Psoas muscle (tissue), 8 donors: ENCODE measurements around the gene UBE2H. TPM values are rescaled to one million over a fixed set of nuclear protein-coding genes. Genes with fewer than 3 reads are reported as not detected.

Experiments
- ATAC-seq, 4 donors: fragments of 200-7000 bp; cut with Tn5 transposase; one replicate each; pipeline ENCODE4 v1.9.1; 2020; ENCODE audit warnings: moderate library complexity in 3 of 4, mild to moderate bottlenecking in 2 of 4
- DNase-seq, 2 donors: peaks; one replicate each; pipeline ENCODE4 v3.0.0-alpha.2; 2020
- H3K27ac ChIP-seq: fragments of 200-600 bp; one replicate; pipeline ENCODE4 v1.8.0; 2022
- H3K27me3 ChIP-seq, 3 donors: fragments of 200-600 bp in 1 of 3; one replicate each; pipeline versions ENCODE4 v1.6.1 to v1.8.0; 2013 to 2022; ENCODE audit warnings: low read length in 2 of 3, mild to moderate bottlenecking in 2 of 3, moderate library complexity in 1 of 3; ENCODE audit not compliant: insufficient read depth in 3 of 3
- H3K36me3 ChIP-seq, 2 donors: fragments of 200-600 bp in 1 of 2; one replicate each; pipeline versions ENCODE4 v1.6.1 to v1.8.0; 2013 to 2022; ENCODE audit warnings: low read depth in 1 of 2, mild to moderate bottlenecking in 1 of 2, moderate library complexity in 1 of 2; ENCODE audit not compliant: insufficient read depth in 1 of 2
- H3K4me1 ChIP-seq: fragments of 200-600 bp; one replicate; pipeline ENCODE4 v1.8.0; 2022
- H3K4me3 ChIP-seq: fragments of 200-600 bp; one replicate; pipeline ENCODE4 v1.8.0; 2022; ENCODE audit warnings: mild to moderate bottlenecking
- H3K9me3 ChIP-seq: fragments of 200-600 bp; one replicate; pipeline ENCODE4 v1.8.0; 2022
- WGBS, 3 donors: extraction: QIAGEN DNeasy Blood & Tissue Kit; methylation state at CpG; one replicate each; pipeline versions ENCODE4 v1.1.6 to v1.1.7; 2013; 5-methylcytosine and 5-hydroxymethylcytosine counted together
- intact Hi-C, 2 donors: fragments of 100-400 bp; cut with DNase I; formaldehyde crosslinking; loops; one replicate each; pipeline versions ENCODE4 v1.11.0 to v1.14.2; 2022
- polyA plus RNA-seq, 3 donors: library from polyadenylated mRNA; stranded (reverse); fragments of 200-250 nt; gene quantifications; one replicate each; pipeline ENCODE4 v1.2.3, GENCODE V29; 2013
- total RNA-seq, 4 donors: library from RNA; stranded (reverse); fragmentation: NEBNext Ultra II Directional in 2 of 4; extraction: Animal tissue kit (Norgen Biotek cat#: 25700) in 2 of 4; gene quantifications; one replicate each; pipeline versions ENCODE4 v1.2.1 to v1.2.4, GENCODE V29; 2021 to 2023
- TF ChIP-seq, protein P1 (sequence below): fragments of 200-600 bp; IDR thresholded peaks from one replicate; pipeline ENCODE4 v1.8.0; 2022; ENCODE audit warnings: antibody characterized with exemption
- donor health status: healthy with polysubstance abuse.
- donor health status: DM: no; HTN: no; CAD: no; lungs with moderate emphysema.
- donor health status: Bipolar disorder and iron deficiency.
- donor health status: healthy.
- donor health status: DM: yes; HTN: yes; CAD: no.
- donor health status: DM: no; HTN: no; CAD: no.
- donor health status: DM: no; HTN: no; CAD: no.
- donor health status: DM: yes; HTN: yes; CAD: no.

UBE2H gene
- total and polyA plus RNA-seq, 7 donors, result 17.3 to 115 (median 77.3) TPM

DNA sequence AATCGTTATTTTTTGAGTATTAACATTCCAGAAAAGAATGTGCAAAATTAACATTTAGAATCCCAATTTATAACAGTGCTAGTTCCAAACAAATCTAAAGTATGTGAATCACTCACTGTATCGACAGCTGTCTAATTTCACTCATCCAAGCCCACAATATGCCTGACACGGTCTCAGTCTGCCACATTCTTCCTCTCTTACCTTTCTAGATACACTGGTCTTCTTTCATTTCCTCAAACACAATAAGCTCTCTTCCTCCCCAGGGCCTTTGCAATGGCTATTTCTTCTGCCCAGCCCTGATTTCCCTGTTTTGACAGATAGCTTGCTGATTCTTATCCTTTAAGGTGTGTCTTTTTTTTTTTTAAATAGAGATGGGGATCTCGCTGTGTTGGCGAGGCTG lies 48.8 kb downstream of the UBE2H start:
- ATAC-seq, result no peak
- DNase-seq, result no peak
- Histone ChIP-seq H3K9me3 (no peaks in the 10 kb centered on the region), H3K27ac (peak overlapping the region; percentile 26), H3K27me3 (no peaks in the 10 kb centered on the region), H3K4me3 (no peak overlapping the region), H3K4me1 (peaks cover 80% of the 10 kb centered on the region), H3K36me3 (peaks cover 0 to 13% of the 10 kb centered on the region in 2 donors)
- TF ChIP-seq, protein P1, sequence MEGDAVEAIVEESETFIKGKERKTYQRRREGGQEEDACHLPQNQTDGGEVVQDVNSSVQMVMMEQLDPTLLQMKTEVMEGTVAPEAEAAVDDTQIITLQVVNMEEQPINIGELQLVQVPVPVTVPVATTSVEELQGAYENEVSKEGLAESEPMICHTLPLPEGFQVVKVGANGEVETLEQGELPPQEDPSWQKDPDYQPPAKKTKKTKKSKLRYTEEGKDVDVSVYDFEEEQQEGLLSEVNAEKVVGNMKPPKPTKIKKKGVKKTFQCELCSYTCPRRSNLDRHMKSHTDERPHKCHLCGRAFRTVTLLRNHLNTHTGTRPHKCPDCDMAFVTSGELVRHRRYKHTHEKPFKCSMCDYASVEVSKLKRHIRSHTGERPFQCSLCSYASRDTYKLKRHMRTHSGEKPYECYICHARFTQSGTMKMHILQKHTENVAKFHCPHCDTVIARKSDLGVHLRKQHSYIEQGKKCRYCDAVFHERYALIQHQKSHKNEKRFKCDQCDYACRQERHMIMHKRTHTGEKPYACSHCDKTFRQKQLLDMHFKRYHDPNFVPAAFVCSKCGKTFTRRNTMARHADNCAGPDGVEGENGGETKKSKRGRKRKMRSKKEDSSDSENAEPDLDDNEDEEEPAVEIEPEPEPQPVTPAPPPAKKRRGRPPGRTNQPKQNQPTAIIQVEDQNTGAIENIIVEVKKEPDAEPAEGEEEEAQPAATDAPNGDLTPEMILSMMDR, result no peak
- 53 to 58% (median 55%) methylated on average over 5 of the region's 5 CpGs for WGBS, 3 donors
- intact Hi-C loops, result loop anchor here in 1 of 2 donors (10.0 kb wide), 1 partner anchor 49 kb away; no protein-coding TSS in a partner anchor

DNA sequence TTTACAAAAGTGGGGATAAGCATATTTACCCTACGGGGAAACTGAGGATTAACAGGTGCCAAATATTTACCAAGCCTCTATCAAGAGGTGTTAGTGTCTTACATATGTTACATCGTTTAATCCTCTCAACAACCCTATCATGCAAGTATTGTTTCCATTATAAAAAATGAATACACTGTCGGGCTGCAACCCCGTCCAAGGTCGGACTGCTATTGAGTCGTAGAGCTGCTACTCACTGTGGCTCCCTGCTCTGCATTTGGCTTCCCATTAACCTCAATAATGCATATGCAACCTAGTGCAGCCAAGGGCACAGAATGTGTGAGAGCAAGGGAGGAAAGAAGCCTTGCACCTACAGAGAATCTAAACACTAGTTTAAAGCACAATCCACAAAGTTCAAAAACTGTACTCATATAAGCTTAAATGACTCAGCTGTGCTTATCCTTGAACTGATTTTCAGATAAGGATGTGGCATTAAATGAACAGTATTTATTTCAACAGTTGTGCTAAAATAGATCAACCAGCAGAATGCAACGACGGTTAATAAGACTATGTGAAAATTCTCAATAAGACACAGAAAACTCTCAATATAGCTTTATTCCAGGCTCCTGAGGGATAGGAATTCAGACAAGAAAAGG lies 49.9 kb downstream of the UBE2H start:
- Histone ChIP-seq H3K27ac (no peak overlapping the region), H3K4me1 (peaks cover 80% of the 10 kb centered on the region), H3K36me3 (peaks cover 0 to 13% of the 10 kb centered on the region in 2 donors), H3K9me3 (no peaks in the 10 kb centered on the region), H3K4me3 (no peak overlapping the region), H3K27me3 (no peaks in the 10 kb centered on the region)
- intact Hi-C loops, result loop anchor here in 1 of 2 donors (10.0 kb wide), 1 partner anchor 48 kb away; no protein-coding TSS in a partner anchor
- ATAC-seq, result no peak
- 73 to 90% (median 83%) methylated on average over 8 of the region's 8 CpGs for WGBS, 3 donors
- TF ChIP-seq, protein P1, result no peak
- DNase-seq, result no peak

DNA sequence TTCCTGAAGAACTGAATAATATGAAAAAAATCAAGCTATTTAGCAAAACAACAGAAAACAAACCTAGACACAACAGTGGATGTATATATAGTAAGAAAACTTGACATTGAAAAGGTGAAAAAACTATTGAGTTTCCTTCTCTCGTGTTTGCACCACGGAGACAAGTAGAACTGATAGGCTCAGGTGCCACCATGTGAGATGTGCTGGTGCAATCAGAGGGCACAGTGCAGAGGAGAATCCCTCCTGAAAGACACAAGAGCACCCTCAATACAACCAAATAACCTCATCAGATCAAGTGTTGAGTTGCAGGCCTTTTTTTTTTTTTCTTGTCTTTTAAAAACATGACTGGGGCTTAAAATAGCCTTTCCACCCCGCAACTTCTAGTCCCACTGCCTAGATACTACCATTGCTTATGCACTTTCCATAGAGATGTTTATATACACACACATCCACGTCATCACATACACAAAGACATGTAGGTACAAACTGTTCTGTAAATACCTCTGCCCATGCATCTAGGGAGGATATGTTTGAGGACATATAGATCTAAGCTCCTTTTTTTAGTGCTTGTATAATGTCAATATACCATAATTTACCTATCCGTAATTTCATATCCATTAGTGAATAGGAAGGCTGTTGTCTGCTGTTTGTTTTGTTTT lies 54.1 kb downstream of the UBE2H start:
- ATAC-seq (peak; percentile 60 to 70 (median 64)), DNase-seq (no peak)
- peaks cover 0 to 18% of the 10 kb centered on the region in 2 donors for H3K36me3 ChIP-seq
- 44 to 53% (median 52%) methylated on average over 5 of the region's 5 CpGs for WGBS, 3 donors
- H3K27ac ChIP-seq, result peak overlapping the region; percentile 54
- intact Hi-C loops, result no loop called here
- H3K4me1 ChIP-seq, result peaks cover 67% of the 10 kb centered on the region
- TF ChIP-seq, protein P1, result no peak
- H3K9me3 ChIP-seq, result no peaks in the 10 kb centered on the region
- H3K27me3 ChIP-seq, result no peaks in the 10 kb centered on the region
- no peak overlapping the region for H3K4me3 ChIP-seq

DNA sequence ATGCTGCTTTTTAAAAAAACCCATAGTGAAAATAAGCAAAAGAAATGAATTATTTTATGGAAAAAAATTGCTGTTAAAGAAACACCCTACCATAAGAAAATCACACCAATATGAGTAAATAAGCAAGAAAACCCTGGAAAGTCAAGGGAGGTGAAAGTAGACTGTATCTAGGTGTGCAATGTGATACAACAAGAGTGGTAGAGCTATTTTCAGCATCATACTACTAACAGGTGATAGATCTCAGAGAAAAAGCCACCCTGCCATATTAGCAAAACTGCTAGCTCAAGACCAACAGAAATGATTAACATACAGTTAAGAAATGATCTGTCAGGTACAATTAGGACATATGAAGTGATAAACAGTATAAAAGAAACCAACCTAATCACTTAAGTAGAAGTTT lies 54.8 kb downstream of the UBE2H start:
- Histone ChIP-seq H3K4me3 (no peak overlapping the region), H3K36me3 (peaks cover 0 to 18% of the 10 kb centered on the region in 2 donors), H3K9me3 (no peaks in the 10 kb centered on the region), H3K4me1 (peaks cover 67% of the 10 kb centered on the region), H3K27ac (peak overlapping the region; percentile 54), H3K27me3 (no peaks in the 10 kb centered on the region)
- ATAC-seq, result peak in 3 of 4 donors; percentile 68 to 77 (median 68)
- intact Hi-C loops, result no loop called here
- TF ChIP-seq, protein P1, result no peak
- DNase-seq, result no peak
